Common myeloid progenitor, CD34-positive (primary cell): ENCODE data around the gene CFHR1.
"Not testable (repeated sequence)": the region's sequence is repeated elsewhere in the genome, so short reads cannot be mapped to it uniquely, and the experiment has no call there.

Source experiments
- CTCF ChIA-PET: fragments of 350-600 bp; sonication (Branson Sonifier 250); formaldehyde crosslinking; loops from one replicate; lab custom pipeline; 2021; ENCODE audit warnings: antibody characterized with exemption; lab: Charles Lee
- POLR2A ChIA-PET: fragments of 350-600 bp; sonication (Branson Sonifier 250); formaldehyde crosslinking; loops from one replicate; lab custom pipeline; 2021; ENCODE audit warnings: antibody characterized with exemption; lab: Charles Lee
- DNase-seq, 3 donors: peaks; one replicate each; pipeline versions ENCODE4 v3.0.0 to v3.0.0-alpha.2; 2013
- H3K27ac ChIP-seq, 2 experiments: 1 replicate in 1 of 2; 2 replicates in 1 of 2; pipeline ENCODE4 v1.7.0; 2013; ENCODE audit warnings: inconsistent platforms in 2 of 2, low read length in 2 of 2, mild to moderate bottlenecking in 2 of 2, low read depth in 1 of 2, moderate library complexity in 1 of 2; ENCODE audit not compliant: severe bottlenecking in 2 of 2, insufficient read depth in 1 of 2, poor library complexity in 1 of 2
- H3K27me3 ChIP-seq, 5 experiments: replicated peaks in 2 of 5; 1 replicate in 3 of 5; 2 replicates in 2 of 5; pipeline versions ENCODE4 v1.6.1 to v1.7.0; 2013; ENCODE audit warnings: low read length in 4 of 5, mild to moderate bottlenecking in 2 of 5, moderate library complexity in 2 of 5, inconsistent platforms in 1 of 5; ENCODE audit not compliant: insufficient read depth in 5 of 5, control insufficient read depth in 4 of 5
- H3K36me3 ChIP-seq, 4 experiments: 1 replicate in 2 of 4; 2 replicates in 2 of 4; pipeline versions ENCODE4 v1.6.1 to v1.7.0; 2013; ENCODE audit warnings: low read length in 3 of 4, control low read depth in 1 of 4, mild to moderate bottlenecking in 1 of 4; ENCODE audit not compliant: control insufficient read depth in 4 of 4, insufficient read depth in 4 of 4
- H3K4me1 ChIP-seq, 4 experiments: 1 replicate in 3 of 4; 2 replicates in 1 of 4; pipeline versions ENCODE4 v1.6.1 to v1.7.1; 2013; ENCODE audit warnings: low read length in 3 of 4, mild to moderate bottlenecking in 3 of 4, control low read depth in 1 of 4, inconsistent platforms in 1 of 4, moderate library complexity in 1 of 4; ENCODE audit not compliant: control insufficient read depth in 4 of 4, insufficient read depth in 4 of 4; ENCODE audit errors: control extremely low read depth in 1 of 4
- H3K4me3 ChIP-seq, 7 experiments: 1 replicate in 4 of 7; 2 replicates in 3 of 7; pipeline versions ENCODE4 v1.5.1 to v1.7.0; 2013; ENCODE audit warnings: mild to moderate bottlenecking in 7 of 7, low read length in 6 of 7, moderate library complexity in 6 of 7, inconsistent platforms in 2 of 7, low read depth in 2 of 7, control low read depth in 1 of 7; ENCODE audit not compliant: insufficient read depth in 4 of 7, control insufficient read depth in 1 of 7; ENCODE audit errors: extremely low read depth in 1 of 7
- H3K9me3 ChIP-seq, 5 experiments: 1 replicate in 4 of 5; 2 replicates in 1 of 5; pipeline versions ENCODE4 v1.6.1 to v1.7.1; 2013; ENCODE audit warnings: low read length in 4 of 5, mild to moderate bottlenecking in 2 of 5, inconsistent platforms in 1 of 5, low read depth in 1 of 5, moderate library complexity in 1 of 5; ENCODE audit not compliant: control insufficient read depth in 4 of 5, insufficient read depth in 2 of 5; ENCODE audit errors: control extremely low read depth in 1 of 5
- WGBS: methylation state at CpG from one replicate; pipeline ENCODE4 v1.1.5; 2013; ENCODE audit not compliant: insufficient coverage; 5-methylcytosine and 5-hydroxymethylcytosine counted together

Gene CFHR1

DNA sequence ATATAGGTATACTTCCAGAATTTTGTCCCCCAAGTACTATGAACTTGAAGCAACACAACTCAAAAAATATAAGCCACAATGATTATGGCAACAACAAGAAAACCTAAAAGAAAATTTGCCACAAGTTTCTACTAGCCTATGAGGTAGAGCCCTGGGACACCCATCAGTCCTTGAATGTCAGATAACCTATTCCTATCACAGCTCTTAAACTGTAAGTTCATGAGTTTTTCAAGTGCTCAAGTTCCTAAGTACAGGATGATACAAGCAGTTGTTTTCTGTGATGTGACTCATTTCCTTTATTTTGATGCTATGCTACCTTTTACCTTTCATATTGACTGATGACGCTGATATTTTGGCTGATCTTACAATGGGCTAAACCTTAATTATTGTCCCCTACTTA lies 28.3 kb upstream of the CFHR1 start:
- H3K4me3 ChIP-seq, H3K36me3 ChIP-seq, POLR2A ChIA-PET, H3K4me1 ChIP-seq, DNase-seq, H3K27ac ChIP-seq, CTCF ChIA-PET, H3K27me3 ChIP-seq, H3K9me3 ChIP-seq: not testable (repeated sequence)
- WGBS: no CpG with 5 or more reads among the region's 1 CpG

DNA sequence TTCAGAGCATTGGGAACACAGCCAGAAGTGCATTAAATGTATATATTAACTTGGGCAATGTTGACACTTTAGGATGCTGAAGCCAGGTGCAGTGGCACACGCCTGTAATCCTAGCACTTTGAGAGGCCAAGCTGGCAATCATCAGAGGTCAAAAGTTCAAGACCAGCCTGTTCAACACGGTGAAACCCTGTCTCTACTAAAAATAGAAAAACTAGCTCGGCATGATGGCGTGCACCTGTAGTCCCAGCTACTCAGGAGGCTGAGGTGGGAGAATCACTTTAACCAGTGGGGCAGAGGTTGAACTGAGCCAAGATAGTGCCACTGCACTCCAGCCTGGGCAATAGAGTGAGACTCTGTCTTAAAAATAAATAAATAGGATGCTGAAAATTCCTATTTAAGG lies 25.4 kb upstream of the CFHR1 start:
- H3K36me3 ChIP-seq, H3K27ac ChIP-seq, H3K9me3 ChIP-seq, H3K4me3 ChIP-seq, H3K27me3 ChIP-seq, CTCF ChIA-PET, POLR2A ChIA-PET, DNase-seq, H3K4me1 ChIP-seq: not testable (repeated sequence)
- whole genome bisulfite sequencing: no CpG with 5 or more reads among the region's 4 CpGs

DNA sequence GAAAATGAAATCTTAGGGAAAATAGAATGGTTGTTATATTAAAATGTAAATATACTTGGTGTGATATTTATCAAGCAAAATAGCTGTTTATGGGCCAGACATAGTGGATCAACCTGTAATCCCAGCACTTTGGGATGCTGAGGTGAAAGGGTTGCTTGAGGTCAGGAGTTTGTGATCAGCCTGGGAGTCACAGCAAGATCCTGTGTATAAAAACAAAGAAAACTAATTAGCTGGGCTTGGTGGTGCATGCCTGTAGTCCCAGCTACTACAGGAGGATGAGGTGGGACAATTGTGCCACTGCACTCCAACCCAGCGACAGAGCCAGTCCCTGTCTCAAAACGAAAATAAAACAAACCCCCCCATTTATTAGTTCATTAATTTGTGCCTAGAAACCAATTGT lies 21.6 kb upstream of the CFHR1 start:
- Histone ChIP-seq H3K36me3 (no peaks in the 10 kb centered on the region), H3K4me3 (no peak overlapping the region), H3K27me3 (no peaks in the 10 kb centered on the region), H3K9me3 (no peaks in the 10 kb centered on the region), H3K4me1 (no peaks in the 10 kb centered on the region), H3K27ac (no peak overlapping the region)
- ChIA-PET POLR2A (no interaction called here), CTCF (no interaction called here)
- DNase-seq: no peak
- no CpG with 5 or more reads among the region's 2 CpGs for WGBS

DNA sequence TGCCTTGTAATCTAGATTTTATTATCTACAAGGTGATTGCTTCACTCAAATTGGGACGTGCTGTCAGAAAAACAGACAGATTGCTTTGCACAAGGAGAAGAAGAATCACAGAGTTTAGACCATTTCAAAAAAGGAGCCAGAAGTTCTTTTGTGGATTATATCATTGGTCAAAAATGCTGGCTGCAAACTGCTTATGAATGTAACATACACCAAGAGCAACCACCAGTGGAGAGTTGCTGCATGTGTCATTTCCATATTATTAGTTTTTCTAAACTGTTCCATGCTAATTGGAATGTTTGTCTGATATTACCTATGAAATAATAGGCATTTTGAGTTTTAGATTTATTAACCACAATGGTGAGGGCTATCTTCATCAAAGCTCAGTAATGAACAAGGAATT lies 17.6 kb upstream of the CFHR1 start:
- H3K27me3 ChIP-seq, H3K4me3 ChIP-seq, DNase-seq, H3K36me3 ChIP-seq, H3K9me3 ChIP-seq, POLR2A ChIA-PET, CTCF ChIA-PET, H3K4me1 ChIP-seq, H3K27ac ChIP-seq: not testable (repeated sequence)
- no CpG with 5 or more reads among the region's 1 CpG for WGBS

DNA sequence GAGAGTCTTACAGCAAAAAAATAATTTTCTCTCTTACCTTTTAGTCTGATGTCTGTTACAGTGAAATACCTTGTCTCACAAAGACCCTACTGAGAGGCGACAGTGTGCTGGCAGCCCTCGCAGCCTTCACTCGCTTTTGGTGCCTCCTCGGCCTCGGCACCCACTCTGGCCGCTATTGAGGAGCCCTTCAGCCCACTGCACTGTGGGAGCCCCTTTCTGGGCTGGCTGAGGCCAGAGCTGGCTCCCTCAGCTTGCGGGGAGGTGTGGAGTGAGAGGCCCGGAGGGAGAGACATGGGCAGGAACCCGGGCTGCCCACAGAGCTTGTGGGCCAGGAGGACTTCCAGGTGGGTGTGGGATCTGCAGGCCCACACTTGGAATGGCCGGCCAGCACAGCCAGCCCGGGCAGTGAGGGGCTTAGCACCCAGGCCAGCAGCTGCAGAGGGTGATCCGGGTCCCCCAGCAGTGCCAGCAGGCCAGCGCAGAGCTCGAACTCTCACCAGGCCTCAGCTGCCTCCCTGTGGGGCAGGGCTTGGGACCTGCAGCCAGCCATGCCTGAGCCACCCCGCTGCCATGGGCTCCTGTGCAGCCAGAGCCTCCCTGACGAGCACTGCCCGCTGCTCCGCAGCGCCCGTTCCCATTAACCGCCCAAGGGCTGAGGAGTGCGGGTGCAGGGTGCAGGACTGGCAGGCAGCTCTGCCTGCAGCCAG lies 10.8 kb upstream of the CFHR1 start:
- Histone ChIP-seq H3K27ac (no peak overlapping the region), H3K9me3 (no peaks in the 10 kb centered on the region), H3K4me1 (peaks cover 0 to 9% (median 0%) of the 10 kb centered on the region in 4 experiments), H3K4me3 (no peak overlapping the region), H3K36me3 (no peaks in the 10 kb centered on the region), H3K27me3 (no peaks in the 10 kb centered on the region)
- ChIA-PET CTCF (no interaction called here), POLR2A (no interaction called here)
- DNase-seq: no peak
- 98% methylated on average over 8 of the region's 22 CpGs for WGBS

DNA sequence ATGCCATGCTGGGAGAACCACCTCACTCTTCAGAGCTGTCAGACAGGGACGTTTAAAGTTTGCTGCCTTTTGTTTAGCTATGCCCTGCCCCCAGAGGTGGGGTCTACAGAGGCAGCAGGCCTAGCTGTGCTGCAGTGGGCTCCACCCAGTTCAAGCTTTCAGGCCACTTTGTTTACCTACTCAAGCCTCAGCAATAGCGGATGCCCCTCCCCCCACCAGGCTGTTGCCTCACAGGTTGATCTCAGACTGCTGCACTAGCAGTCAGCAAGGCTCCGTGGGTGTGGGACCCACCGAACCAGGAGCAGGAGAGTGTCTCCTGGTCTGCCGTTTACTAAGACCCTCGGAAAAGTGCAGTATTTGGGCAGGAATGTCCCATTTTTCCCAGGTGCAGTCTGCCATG lies 2.1 kb upstream of the CFHR1 start:
- CTCF ChIA-PET, H3K4me3 ChIP-seq, H3K4me1 ChIP-seq, H3K9me3 ChIP-seq, H3K27me3 ChIP-seq, H3K36me3 ChIP-seq, H3K27ac ChIP-seq, POLR2A ChIA-PET, DNase-seq: not testable (repeated sequence)
- WGBS: no CpG with 5 or more reads among the region's 6 CpGs

DNA sequence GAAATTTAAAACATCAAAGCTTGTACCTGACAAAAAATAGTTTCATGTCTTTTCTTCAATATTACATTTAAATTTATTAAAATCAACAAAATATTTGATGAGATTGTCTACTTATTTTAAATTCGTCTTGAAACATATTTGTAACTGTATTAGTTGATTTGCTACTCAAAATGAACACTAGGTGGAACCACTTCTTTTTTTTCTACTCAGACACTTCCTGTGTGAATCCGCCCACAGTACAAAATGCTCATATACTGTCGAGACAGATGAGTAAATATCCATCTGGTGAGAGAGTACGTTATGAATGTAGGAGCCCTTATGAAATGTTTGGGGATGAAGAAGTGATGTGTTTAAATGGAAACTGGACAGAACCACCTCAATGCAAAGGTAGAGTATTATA lies 8.3 kb downstream of the CFHR1 start:
- H3K4me1 ChIP-seq, POLR2A ChIA-PET, H3K9me3 ChIP-seq, H3K27me3 ChIP-seq, H3K4me3 ChIP-seq, H3K27ac ChIP-seq, H3K36me3 ChIP-seq, CTCF ChIA-PET: not testable (repeated sequence)
- DNase-seq: peak; percentile 24 to 57 (median 41)
- 0% methylated on average over 1 of the region's 4 CpGs for WGBS
